ENCODE results near the gene KCTD17. TPM values are rescaled to one million over a fixed set of nuclear protein-coding genes. Genes with fewer than 3 reads are reported as not detected.

Gene KCTD17
- total and polyA plus RNA-seq, 2 of the 13 experiments (the other 11 are each of a cell fraction or from before 2014, with no cell fraction given) = 5.3 to 11.7 TPM

DNA sequence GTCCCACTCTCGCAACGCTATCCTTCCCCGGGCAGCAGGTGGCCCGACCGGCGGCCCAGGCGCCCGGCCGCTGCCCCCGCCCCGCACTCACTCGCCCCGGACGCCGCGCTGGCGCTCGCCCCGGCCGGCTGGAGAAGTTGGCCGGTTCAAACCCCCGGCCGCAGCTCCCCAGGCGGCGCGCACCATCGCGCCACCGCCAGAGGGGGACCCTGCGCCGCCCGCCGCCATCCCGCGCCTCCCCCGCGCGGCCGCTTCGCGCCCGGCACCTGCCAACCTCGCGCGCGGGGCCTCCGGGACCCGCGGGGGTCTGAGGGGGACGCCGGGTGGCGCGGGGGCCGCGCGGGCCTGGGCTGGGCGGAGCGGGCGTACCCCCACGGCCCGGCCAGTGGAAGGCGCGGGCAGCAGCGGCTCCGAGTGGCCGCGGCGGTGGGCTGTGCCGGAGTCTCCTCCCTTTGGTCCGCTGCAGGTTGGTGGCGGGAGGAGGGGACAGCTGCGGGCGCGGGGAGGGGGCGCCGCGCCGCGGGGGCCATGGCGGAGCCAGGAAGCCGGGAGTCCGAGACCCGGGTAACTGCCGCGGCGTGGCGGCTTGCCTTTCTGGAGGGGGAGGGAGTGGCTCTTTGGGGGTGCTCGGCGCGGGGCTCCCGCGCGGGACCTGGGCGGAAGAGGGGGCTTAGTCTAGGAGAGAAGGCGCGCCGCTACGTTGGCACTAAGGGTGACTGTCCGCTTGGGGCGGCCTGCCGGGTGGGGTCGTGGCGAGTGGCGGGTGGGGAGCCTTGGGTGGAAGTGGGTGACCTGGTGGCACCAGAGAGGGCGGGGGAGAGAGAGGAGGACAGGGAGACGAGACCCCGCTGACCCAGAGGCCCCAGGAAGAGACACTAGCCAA lies 32.0 kb upstream of the KCTD17 start, which contains the start of the genes MPST and TST (continued):
- TF ChIP-seq, protein P1, sequence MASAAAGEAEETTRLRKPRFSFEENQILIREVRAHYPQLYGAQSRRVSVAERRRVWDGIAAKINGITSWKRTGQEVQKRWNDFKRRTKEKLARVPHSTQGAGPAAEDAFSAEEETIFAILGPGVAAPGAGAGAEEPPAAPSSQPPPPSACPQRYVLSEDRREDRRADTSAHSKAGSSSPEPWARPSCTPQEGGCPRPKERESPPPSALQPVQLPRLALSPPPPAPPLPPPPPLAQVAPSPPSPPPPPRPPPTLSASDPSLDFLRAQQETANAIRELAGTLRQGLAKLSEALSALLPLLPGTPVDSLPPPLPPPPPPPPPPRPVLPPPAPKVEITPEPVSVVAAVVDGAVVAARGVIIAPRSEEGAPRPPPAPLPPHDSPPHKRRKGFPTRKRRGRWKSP (CRISPR knock-in tag; IDR thresholded peaks at IDR 0.05) = 0 out of 2 replicates have a peak, but pooled peaks have one; percentile 14
- TF ChIP-seq GFI1 (CRISPR knock-in tag; IDR thresholded peaks at IDR 0.05; ENCODE audit: borderline replicate concordance) (no peak), HOXA9 (CRISPR knock-in tag; IDR thresholded peaks at IDR 0.05; ENCODE audit: borderline replicate concordance) (0 out of 2 replicates have a peak, but pooled peaks have one; percentile 65)

DNA sequence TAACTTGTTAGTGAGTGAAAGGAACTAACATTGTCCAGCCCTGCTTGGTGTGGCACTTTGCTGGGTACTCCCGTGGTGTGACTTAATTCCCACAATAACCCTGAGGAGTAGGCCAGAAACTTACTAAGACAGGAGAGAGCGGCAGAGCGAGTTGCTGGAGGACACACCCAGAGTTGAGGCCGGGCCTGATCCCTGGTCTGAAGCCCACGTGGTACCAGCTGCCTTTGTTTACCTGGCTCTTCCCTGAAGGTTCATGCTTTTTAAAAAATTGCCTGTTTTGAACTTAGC lies 31.4 kb upstream of the KCTD17 start:
- Histone ChIP-seq H3K4me3 (replicated peaks in 1 of 3; ENCODE audit: insufficient read depth in 1 of 3, low read depth in 2 of 3, low read length in 3 of 3) (peak overlapping the region; percentile 86 to 94 (median 92)), H3K36me3 (replicated peaks in 1 of 2; ENCODE audit: control insufficient read depth in 1 of 2, insufficient read depth in 2 of 2, low read length in 2 of 2) (peaks cover 6 to 21% of the 10 kb centered on the region in 2 experiments), H3K4me2 (ENCODE audit: low read depth, low read length) (peak overlapping the region; percentile 91), H3K9ac (ENCODE audit: insufficient read depth, low read depth, low read length) (peak overlapping the region; percentile 95), H2AFZ (ENCODE audit: low read length) (no peak overlapping the region), H3K4me1 (ENCODE audit: insufficient read depth, low read length) (peaks cover 79% of the 10 kb centered on the region), H3K27ac (ENCODE audit: extremely low read length, insufficient read depth, low read length) (peak overlapping the region; percentile 88), H3K9me3 (ENCODE audit: low read length) (no peaks in the 10 kb centered on the region), H3K79me2 (ENCODE audit: insufficient read depth, low read length) (peaks cover 66% of the 10 kb centered on the region), H4K20me1 (ENCODE audit: insufficient read depth, low read length) (peaks cover 21% of the 10 kb centered on the region), H3K27me3 (ENCODE audit: control insufficient read depth in 1 of 2, insufficient read depth in 2 of 2, low read length in 2 of 2) (no peaks in the 10 kb centered on the region; a peak in 1 of 5 replicates)
- in situ Hi-C loops (cut with HindIII; ENCODE audit: extremely low pct_ligation_motif_present, low pct_unique_long_range_greater_than_20kb) (no loop called here), intact Hi-C loops (cut with micrococcal nuclease; ENCODE audit: unreplicated experiment) (loop anchor here (5.0 kb wide), 1 partner anchor 33 kb away; no protein-coding TSS in a partner anchor)
- FAIRE-seq (no peak), ATAC-seq (peak; percentile 15; the same call in 2 of the 3 replicates), DNase-seq (ENCODE audit: low spot score) (no peak)
- TSS peak; percentile 76 for BruUV-seq (replicated peaks)
- POLR2A ChIA-PET = interaction anchor here (1.3 to 11.6 kb wide), 4 partner anchors 10 to 23 kb away, joined by 3 to 383 read pairs (median 72); no protein-coding TSS in a partner anchor
- CTCF ChIA-PET (ENCODE audit: low intra/inter-chr PET ratio, low total read pairs) = interaction anchor here (0.8 kb wide), 1 partner anchor 14 kb away, joined by 3 read pairs; no protein-coding TSS in a partner anchor
- WGBS (ENCODE audit: low lambda C conversion rate) = 5% methylated on average over 3 of the region's 5 CpGs
- no peak for TF ChIP-seq ZC3H4 (CRISPR knock-in tag; IDR thresholded peaks at IDR 0.05; ENCODE audit: borderline replicate concordance)
- TF ChIP-seq ZNF180 (CRISPR knock-in tag; IDR thresholded peaks at IDR 0.05; ENCODE audit: borderline replicate concordance, low read depth) = no peak
- TF ChIP-seq, protein P2, sequence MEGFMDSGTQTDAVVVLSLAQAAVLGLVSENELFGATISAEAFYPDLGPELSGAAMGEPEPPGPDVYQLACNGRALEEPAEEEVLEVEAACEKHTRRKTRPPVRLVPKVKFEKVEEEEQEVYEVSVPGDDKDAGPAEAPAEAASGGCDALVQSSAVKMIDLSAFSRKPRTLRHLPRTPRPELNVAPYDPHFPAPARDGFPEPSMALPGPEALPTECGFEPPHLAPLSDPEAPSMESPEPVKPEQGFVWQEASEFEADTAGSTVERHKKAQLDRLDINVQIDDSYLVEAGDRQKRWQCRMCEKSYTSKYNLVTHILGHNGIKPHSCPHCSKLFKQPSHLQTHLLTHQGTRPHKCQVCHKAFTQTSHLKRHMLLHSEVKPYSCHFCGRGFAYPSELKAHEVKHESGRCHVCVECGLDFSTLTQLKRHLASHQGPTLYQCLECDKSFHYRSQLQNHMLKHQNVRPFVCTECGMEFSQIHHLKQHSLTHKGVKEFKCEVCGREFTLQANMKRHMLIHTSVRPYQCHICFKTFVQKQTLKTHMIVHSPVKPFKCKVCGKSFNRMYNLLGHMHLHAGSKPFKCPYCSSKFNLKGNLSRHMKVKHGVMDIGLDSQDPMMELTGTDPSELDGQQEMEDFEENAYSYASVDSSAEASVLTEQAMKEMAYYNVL (CRISPR knock-in tag; IDR thresholded peaks at IDR 0.05; ENCODE audit: borderline replicate concordance) = no peak
- TF ChIP-seq, protein P3, sequence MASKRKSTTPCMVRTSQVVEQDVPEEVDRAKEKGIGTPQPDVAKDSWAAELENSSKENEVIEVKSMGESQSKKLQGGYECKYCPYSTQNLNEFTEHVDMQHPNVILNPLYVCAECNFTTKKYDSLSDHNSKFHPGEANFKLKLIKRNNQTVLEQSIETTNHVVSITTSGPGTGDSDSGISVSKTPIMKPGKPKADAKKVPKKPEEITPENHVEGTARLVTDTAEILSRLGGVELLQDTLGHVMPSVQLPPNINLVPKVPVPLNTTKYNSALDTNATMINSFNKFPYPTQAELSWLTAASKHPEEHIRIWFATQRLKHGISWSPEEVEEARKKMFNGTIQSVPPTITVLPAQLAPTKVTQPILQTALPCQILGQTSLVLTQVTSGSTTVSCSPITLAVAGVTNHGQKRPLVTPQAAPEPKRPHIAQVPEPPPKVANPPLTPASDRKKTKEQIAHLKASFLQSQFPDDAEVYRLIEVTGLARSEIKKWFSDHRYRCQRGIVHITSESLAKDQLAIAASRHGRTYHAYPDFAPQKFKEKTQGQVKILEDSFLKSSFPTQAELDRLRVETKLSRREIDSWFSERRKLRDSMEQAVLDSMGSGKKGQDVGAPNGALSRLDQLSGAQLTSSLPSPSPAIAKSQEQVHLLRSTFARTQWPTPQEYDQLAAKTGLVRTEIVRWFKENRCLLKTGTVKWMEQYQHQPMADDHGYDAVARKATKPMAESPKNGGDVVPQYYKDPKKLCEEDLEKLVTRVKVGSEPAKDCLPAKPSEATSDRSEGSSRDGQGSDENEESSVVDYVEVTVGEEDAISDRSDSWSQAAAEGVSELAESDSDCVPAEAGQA (IDR thresholded peaks at IDR 0.05; ENCODE audit: low read depth) = no peak
- TF ChIP-seq, protein P3 (CRISPR knock-in tag; IDR thresholded peaks at IDR 0.05; ENCODE audit: borderline replicate concordance) = no peak; the same call in 1 of the 2 replicates
- no peak for TF ChIP-seq ZNF432 (CRISPR knock-in tag; IDR thresholded peaks at IDR 0.05; ENCODE audit: borderline replicate concordance)
- TF ChIP-seq ZFP36L2 (CRISPR knock-in tag; IDR thresholded peaks at IDR 0.05) = no peak
- no peak for TF ChIP-seq ZBTB1 (CRISPR knock-in tag; IDR thresholded peaks at IDR 0.05; ENCODE audit: borderline replicate concordance)
